Smooth muscle cell (in vitro differentiated cells): ENCODE results near the gene C1QTNF5. TPM values are rescaled to one million over a fixed set of nuclear protein-coding genes. Genes with fewer than 3 reads are reported as not detected.

ENCODE experiments used
- DNase-seq: peaks from one replicate; lab custom pipeline; 2025; ENCODE audit not compliant: unreplicated experiment; lab: John Stamatoyannopoulos, UW
- H2AFZ ChIP-seq: fragments of 200-600 bp; sonication (generic); 2 replicates; pipeline ENCODE4 v1.6.0; 2016; ENCODE audit warnings: antibody characterized with exemption, low read depth, mild to moderate bottlenecking
- H3F3A ChIP-seq: fragments of 200-600 bp; sonication (generic); 2 replicates; pipeline ENCODE4 v1.6.0; 2017; ENCODE audit warnings: antibody characterized with exemption, low read depth
- H3K27ac ChIP-seq: fragments of 200-600 bp; sonication (generic); 2 replicates; pipeline ENCODE4 v1.5.1; 2016; ENCODE audit warnings: low read depth, mild to moderate bottlenecking
- H3K27me3 ChIP-seq: fragments of 200-600 bp; sonication (generic); 2 replicates; pipeline ENCODE4 v1.6.1; 2016; ENCODE audit warnings: low read depth, mild to moderate bottlenecking
- H3K36me3 ChIP-seq: fragments of 200-600 bp; sonication (generic); 2 replicates; pipeline ENCODE4 v1.5.1; 2016; ENCODE audit warnings: low read depth
- H3K4me1 ChIP-seq: fragments of 200-600 bp; sonication (generic); 2 replicates; pipeline ENCODE4 v1.5.1; 2016; ENCODE audit warnings: low read depth
- H3K4me2 ChIP-seq: fragments of 200-600 bp; sonication (generic); 2 replicates; pipeline ENCODE4 v1.6.0; 2016; ENCODE audit warnings: mild to moderate bottlenecking
- H3K4me3 ChIP-seq: fragments of 200-600 bp; sonication (generic); 2 replicates; pipeline ENCODE4 v1.5.1; 2016; ENCODE audit warnings: mild to moderate bottlenecking
- H3K79me2 ChIP-seq: fragments of 200-600 bp; sonication (generic); 2 replicates; pipeline ENCODE4 v1.6.0; 2016; ENCODE audit warnings: low read depth, mild to moderate bottlenecking
- H3K9ac ChIP-seq: fragments of 200-600 bp; sonication (generic); 2 replicates; pipeline ENCODE4 v1.6.0; 2016; ENCODE audit warnings: low read depth
- H3K9me3 ChIP-seq: fragments of 200-600 bp; sonication (generic); replicated peaks from 2 replicates; pipeline ENCODE4 v1.5.1; 2016; ENCODE audit warnings: low read depth
- H4K20me1 ChIP-seq: fragments of 200-600 bp; sonication (generic); 2 replicates; pipeline ENCODE4 v1.6.0; 2016; ENCODE audit warnings: low read depth
- whole genome bisulfite sequencing: methylation state at CpG from one replicate; pipeline ENCODE4 v1.1.7; 2016; ENCODE audit warnings: low lambda C conversion rate; 5-methylcytosine and 5-hydroxymethylcytosine counted together
- polyA plus RNA-seq: library from polyadenylated mRNA; unstranded; fragments of >200 nt; fragmentation: Nextera tagmentation; extraction: Ambion mirVana; gene quantifications from 2 replicates; pipeline ENCODE4 v1.2.1, GENCODE V29; 2016
- total RNA-seq: library from RNA; depleted of rRNA; stranded (reverse); fragments of >200 nt; gene quantifications from 2 replicates; pipeline ENCODE4 v1.2.3, GENCODE V29; 2014
- TF ChIP-seq, protein P1 (sequence below): fragments of 200-600 bp; sonication (generic); IDR thresholded peaks from 2 replicates; pipeline ENCODE4 v1.5.1; 2017; ENCODE audit warnings: borderline replicate concordance, mild to moderate bottlenecking, antibody characterized with exemption; ENCODE audit not compliant: insufficient read depth, poor library complexity, severe bottlenecking

Gene C1QTNF5
- total and polyA plus RNA-seq, 2 experiments from 2014 or later: 7.0 to 7.2 TPM

DNA sequence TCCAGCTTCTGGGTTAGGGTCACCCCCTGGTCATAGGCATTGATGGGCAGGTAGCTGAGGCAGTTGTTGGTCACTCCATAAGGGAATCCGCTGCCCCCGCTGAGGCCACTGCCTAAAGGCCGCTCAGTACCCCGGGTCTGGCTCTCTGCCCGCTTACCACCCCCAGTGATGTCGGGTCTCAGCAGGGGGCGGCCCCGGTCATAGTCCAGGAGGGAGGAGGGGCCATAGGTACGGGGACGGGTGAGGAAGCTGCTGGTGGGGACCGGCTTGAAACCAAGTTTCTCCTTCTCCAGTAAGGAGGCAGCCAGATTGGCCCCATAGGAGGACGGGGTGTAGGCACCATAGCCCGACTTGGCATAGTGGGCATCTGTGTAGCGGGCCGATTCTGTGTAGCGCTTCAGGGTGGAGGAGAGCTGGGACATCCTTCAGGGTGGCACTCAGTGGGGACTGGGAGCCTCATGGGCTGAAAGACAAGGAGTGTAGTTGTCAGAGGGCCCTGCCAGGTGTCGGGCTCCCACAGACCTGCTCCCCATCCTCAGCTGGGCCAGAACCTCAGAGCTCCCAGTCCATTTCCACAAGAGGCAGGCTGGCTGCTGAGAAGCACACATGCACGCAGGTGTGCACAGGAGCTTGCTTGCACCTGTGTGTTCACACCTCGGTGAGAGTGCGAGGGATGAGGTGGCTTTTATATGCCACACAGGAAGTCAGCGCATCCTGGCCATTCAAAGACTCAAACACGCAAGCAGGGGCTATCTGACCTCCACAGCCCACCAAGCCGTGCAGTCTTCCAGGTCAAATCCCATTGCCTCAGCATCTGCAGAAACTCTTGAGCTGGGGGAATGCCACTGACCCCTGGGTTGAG is 32.6 kb upstream of the C1QTNF5 start:
- Histone ChIP-seq H3K4me1 (peaks cover 39% of the 10 kb centered on the region), H3K4me2 (no peak overlapping the region), H3K9me3 (no peaks in the 10 kb centered on the region), H3K36me3 (no peaks in the 10 kb centered on the region), H2AFZ (no peak overlapping the region), H3K4me3 (no peak overlapping the region), H4K20me1 (no peaks in the 10 kb centered on the region), H3K9ac (no peak overlapping the region), H3K27me3 (no peaks in the 10 kb centered on the region), H3K79me2 (no peaks in the 10 kb centered on the region), H3F3A (no peaks in the 10 kb centered on the region), H3K27ac (no peak overlapping the region)
- 92% methylated on average over 23 of the region's 23 CpGs for WGBS
- TF ChIP-seq, protein P1, sequence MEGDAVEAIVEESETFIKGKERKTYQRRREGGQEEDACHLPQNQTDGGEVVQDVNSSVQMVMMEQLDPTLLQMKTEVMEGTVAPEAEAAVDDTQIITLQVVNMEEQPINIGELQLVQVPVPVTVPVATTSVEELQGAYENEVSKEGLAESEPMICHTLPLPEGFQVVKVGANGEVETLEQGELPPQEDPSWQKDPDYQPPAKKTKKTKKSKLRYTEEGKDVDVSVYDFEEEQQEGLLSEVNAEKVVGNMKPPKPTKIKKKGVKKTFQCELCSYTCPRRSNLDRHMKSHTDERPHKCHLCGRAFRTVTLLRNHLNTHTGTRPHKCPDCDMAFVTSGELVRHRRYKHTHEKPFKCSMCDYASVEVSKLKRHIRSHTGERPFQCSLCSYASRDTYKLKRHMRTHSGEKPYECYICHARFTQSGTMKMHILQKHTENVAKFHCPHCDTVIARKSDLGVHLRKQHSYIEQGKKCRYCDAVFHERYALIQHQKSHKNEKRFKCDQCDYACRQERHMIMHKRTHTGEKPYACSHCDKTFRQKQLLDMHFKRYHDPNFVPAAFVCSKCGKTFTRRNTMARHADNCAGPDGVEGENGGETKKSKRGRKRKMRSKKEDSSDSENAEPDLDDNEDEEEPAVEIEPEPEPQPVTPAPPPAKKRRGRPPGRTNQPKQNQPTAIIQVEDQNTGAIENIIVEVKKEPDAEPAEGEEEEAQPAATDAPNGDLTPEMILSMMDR: no peak
- no peak for DNase-seq

DNA sequence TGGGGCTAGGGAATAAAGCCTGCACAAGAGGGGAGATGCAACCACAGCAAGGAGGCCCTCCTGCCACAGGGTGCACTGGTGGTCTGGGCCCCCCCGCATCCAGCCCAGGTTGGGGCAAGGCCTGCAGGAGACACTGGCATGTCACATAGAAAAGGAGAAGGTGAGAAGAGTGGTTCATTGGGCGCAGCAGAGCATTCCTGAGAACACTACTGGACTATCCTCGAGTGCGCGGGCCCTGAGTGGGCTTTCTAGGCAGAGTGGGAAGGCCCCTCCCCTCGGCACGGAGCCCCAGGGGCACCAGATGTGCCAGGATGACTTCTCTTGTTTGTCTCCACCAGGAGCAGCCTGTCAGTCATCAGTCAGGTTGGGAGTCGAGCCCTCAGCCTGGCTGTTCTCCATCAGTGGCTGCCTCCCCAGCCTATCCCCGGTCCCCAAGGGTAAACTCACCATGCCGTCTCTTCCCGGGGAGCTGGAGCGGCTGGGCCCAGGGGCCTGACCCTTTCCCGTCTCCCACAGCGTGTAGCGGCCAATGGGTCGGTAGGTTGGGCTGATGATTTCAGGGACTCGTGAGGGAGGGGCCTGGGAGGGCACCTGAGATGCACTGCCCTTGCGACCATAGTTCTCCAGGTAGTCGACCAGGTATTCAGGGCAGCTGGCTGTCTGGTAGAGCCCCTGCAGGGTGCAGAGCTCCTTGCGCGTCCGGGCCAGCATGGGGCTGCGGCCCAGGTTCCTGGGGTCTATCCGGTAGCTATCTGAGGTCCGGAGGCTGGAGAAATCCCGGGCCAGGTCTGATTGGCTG is 31.8 kb upstream of the C1QTNF5 start:
- Histone ChIP-seq H3K79me2 (no peaks in the 10 kb centered on the region), H3K27ac (no peak overlapping the region), H3K9me3 (no peaks in the 10 kb centered on the region), H2AFZ (no peak overlapping the region), H3F3A (no peaks in the 10 kb centered on the region), H4K20me1 (no peaks in the 10 kb centered on the region), H3K9ac (no peak overlapping the region), H3K36me3 (no peaks in the 10 kb centered on the region), H3K4me1 (peaks cover 35% of the 10 kb centered on the region), H3K27me3 (no peaks in the 10 kb centered on the region), H3K4me3 (no peak overlapping the region), H3K4me2 (no peak overlapping the region)
- 95% methylated on average over 26 of the region's 26 CpGs for WGBS
- TF ChIP-seq, protein P1: no peak
- DNase-seq: no peak

DNA sequence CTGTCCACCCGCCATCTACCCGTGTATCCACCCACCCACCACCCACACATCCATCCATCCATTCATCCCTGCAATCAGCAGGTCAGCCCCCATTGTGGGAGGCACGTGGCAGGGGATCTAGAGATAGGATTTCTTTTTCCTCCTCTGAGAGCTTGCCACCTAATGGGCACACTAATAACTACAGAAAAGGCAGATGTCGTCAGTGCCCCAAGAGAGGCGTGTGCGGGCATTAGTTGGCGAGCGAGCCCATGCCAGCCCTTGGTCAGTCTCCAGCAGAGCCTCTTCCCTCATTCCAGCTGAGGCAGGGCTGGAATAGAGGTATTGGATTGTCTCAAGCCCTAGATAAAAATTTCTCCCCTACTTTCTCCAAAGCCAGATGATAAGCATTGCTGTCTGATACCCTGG is 31.1 kb upstream of the C1QTNF5 start:
- Histone ChIP-seq H4K20me1 (no peaks in the 10 kb centered on the region), H3K9ac (no peak overlapping the region), H3K4me3 (no peak overlapping the region), H3K27ac (no peak overlapping the region), H3K4me1 (peaks cover 32% of the 10 kb centered on the region), H2AFZ (no peak overlapping the region), H3K79me2 (no peaks in the 10 kb centered on the region), H3F3A (no peaks in the 10 kb centered on the region), H3K4me2 (no peak overlapping the region), H3K36me3 (no peaks in the 10 kb centered on the region), H3K9me3 (no peaks in the 10 kb centered on the region), H3K27me3 (no peaks in the 10 kb centered on the region)
- 82% methylated on average over 8 of the region's 8 CpGs for WGBS
- TF ChIP-seq, protein P1: no peak
- no peak for DNase-seq
